GM18873 (cell line): Measurements from ENCODE around the gene RAPGEF2.
A peak's percentile ranks its signal among the peaks of the same experiment; 100 is the strongest.
"Not testable (repeated sequence)": the region's sequence is repeated elsewhere in the genome, so short reads cannot be mapped to it uniquely, and the experiment has no call there.

Experiments
- ATAC-seq: cut with Tn5 transposase; IDR thresholded peaks from one replicate; pipeline ENCODE4 v1.9.1; 2021; ENCODE audit warnings: mild to moderate bottlenecking, moderate library complexity, moderate number of reproducible peaks; ENCODE audit not compliant: unreplicated experiment, low FRiP score

Gene RAPGEF2

GRCh38 chr4:159293811-159294515 is 191.1 kb downstream of the RAPGEF2 start:
- no peak for ATAC-seq

- no peak for ATAC-seq
Measured at GRCh38 chr4:159296061-159296460, 193.2 kb downstream of the RAPGEF2 start.

- no peak for ATAC-seq
Measured at GRCh38 chr4:159297091-159297490, 194.2 kb downstream of the RAPGEF2 start.

GRCh38 chr4:159298502-159298901 is 195.6 kb downstream of the RAPGEF2 start:
- ATAC-seq, result peak; percentile 52

- ATAC-seq, result no peak
Measured at GRCh38 chr4:159303435-159303834, 200.6 kb downstream of the RAPGEF2 start.

- ATAC-seq, result no peak
Measured at GRCh38 chr4:159305129-159305528, 202.2 kb downstream of the RAPGEF2 start.

GRCh38 chr4:159307929-159308328 is 205.1 kb downstream of the RAPGEF2 start:
- ATAC-seq, result no peak

- ATAC-seq, result no peak
Measured at GRCh38 chr4:159308566-159309340, 205.9 kb downstream of the RAPGEF2 start.

- ATAC-seq, result no peak
Measured at GRCh38 chr4:159312236-159312635, 209.4 kb downstream of the RAPGEF2 start.

GRCh38 chr4:159315879-159316278 is 213.0 kb downstream of the RAPGEF2 start:
- not testable (repeated sequence) for ATAC-seq

- no peak for ATAC-seq
Measured at GRCh38 chr4:159317203-159317602, 214.3 kb downstream of the RAPGEF2 start.

- no peak for ATAC-seq
Measured at GRCh38 chr4:159319027-159319426, 216.1 kb downstream of the RAPGEF2 start.

GRCh38 chr4:159326480-159326879 is 223.6 kb downstream of the RAPGEF2 start:
- ATAC-seq, result no peak

GRCh38 chr4:159328766-159329165 is 225.9 kb downstream of the RAPGEF2 start:
- no peak for ATAC-seq

GRCh38 chr4:159334461-159334860 is 231.6 kb downstream of the RAPGEF2 start:
- no peak for ATAC-seq

- ATAC-seq, result no peak
Measured at GRCh38 chr4:159337041-159337440, 234.2 kb downstream of the RAPGEF2 start.

- ATAC-seq, result no peak
Measured at GRCh38 chr4:159341522-159341921, 238.6 kb downstream of the RAPGEF2 start.

- ATAC-seq, result no peak
Measured at GRCh38 chr4:159342374-159342773, 239.5 kb downstream of the RAPGEF2 start.

- ATAC-seq, result no peak
Measured at GRCh38 chr4:159343116-159343515, 240.2 kb downstream of the RAPGEF2 start.

GRCh38 chr4:159344877-159345276 is 242.0 kb downstream of the RAPGEF2 start:
- ATAC-seq, result no peak

- no peak for ATAC-seq
Measured at GRCh38 chr4:159346681-159347080, 243.8 kb downstream of the RAPGEF2 start.

- ATAC-seq, result no peak
Measured at GRCh38 chr4:159347813-159348212, 244.9 kb downstream of the RAPGEF2 start.
